Peyer's patch (tissue), 4 donors: Measurements from ENCODE around the gene SHROOM2. TPM values are rescaled to one million over a fixed set of nuclear protein-coding genes. Genes with fewer than 3 reads are reported as not detected.

ENCODE experiments used
- DNase-seq, 3 donors: peaks; one replicate each; pipeline ENCODE4 v3.0.0-alpha.2; 2017 to 2019
- H3K27ac ChIP-seq, 4 donors: fragments of 200-600 bp; sonication (generic); one replicate each; pipeline ENCODE4 v1.5.1; 2016 to 2019
- H3K27me3 ChIP-seq, 2 donors: fragments of 200-600 bp; sonication (generic); one replicate each; pipeline ENCODE4 v1.5.1; 2019
- H3K36me3 ChIP-seq, 3 donors: fragments of 200-600 bp; sonication (generic); one replicate each; pipeline ENCODE4 v1.5.1; 2016 to 2019
- H3K4me1 ChIP-seq, 4 donors: fragments of 200-600 bp; sonication (generic); one replicate each; pipeline ENCODE4 v1.5.1; 2016 to 2019
- H3K4me3 ChIP-seq, 4 donors: fragments of 200-600 bp; sonication (generic); 1 replicate in 3 of 4; 2 replicates in 1 of 4; pipeline ENCODE4 v1.5.1; 2016 to 2019; ENCODE audit warnings: mild to moderate bottlenecking in 1 of 4
- H3K9me3 ChIP-seq, 4 donors: fragments of 200-600 bp; sonication (generic); one replicate each; pipeline ENCODE4 v1.5.1; 2016 to 2019; ENCODE audit warnings: mild to moderate bottlenecking in 1 of 4
- POLR2A ChIP-seq, 2 donors: fragments of 450-650 bp; IDR thresholded peaks; one replicate each; pipeline ENCODE4 v1.5.1; 2017; ENCODE audit warnings: antibody characterized with exemption in 2 of 2, mild to moderate bottlenecking in 2 of 2, moderate library complexity in 2 of 2
- total RNA-seq, 4 donors: library from RNA; depleted of rRNA; stranded (reverse); fragments of >200 nt; gene quantifications; one replicate each; pipeline ENCODE4 v1.1.0, GENCODE V29; 2016
- TF ChIP-seq, protein P1 (sequence below), 6 experiments: fragments of 450-650 bp in 4 of 6; fragments of 200-600 bp in 2 of 6; sonication (generic) in 1 of 6; IDR thresholded peaks; one replicate each; pipeline ENCODE4 v1.5.1; 2017 to 2019; ENCODE audit warnings: antibody characterized with exemption in 6 of 6, mild to moderate bottlenecking in 3 of 6, moderate library complexity in 1 of 6

Gene SHROOM2
- total RNA-seq, 4 donors from 2014 or later = 1.8 to 7.4 (median 3.3) TPM

DNA sequence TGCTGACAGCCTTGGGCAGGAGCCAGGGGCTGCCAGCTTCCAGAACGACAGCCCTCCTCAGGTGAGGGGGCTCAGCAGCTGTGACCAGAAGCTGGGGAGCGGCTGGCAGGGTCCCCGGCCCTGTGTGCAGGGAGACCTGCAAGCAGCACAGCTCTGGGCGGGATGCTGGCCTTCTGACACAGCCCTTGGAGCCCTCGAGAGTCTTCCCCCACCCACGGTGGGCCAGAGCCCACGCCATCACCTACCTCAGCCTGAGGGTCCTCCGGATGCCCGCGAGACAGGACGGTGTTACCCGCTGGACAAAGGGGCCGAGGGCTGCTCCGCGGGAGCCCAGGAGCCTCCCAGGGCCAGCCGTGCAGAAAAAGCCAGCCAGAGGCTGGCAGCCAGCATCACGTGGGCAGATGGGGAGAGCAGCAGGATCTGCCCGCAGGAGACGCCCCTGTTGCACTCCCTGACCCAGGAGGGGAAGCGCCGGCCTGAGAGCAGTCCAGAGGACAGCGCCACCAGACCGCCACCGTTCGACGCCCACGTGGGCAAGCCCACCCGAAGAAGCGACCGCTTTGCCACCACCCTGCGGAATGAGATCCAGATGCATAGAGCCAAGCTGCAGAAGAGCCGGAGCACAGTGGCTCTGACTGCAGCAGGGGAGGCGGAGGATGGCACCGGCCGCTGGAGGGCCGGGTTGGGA lies 109.1 kb downstream of the SHROOM2 start:
- Histone ChIP-seq H3K4me3 (no peak overlapping the region), H3K36me3 (no peaks in the 10 kb centered on the region), H3K9me3 (no peaks in the 10 kb centered on the region), H3K27me3 (no peaks in the 10 kb centered on the region), H3K27ac (no peak overlapping the region), H3K4me1 (no peaks in the 10 kb centered on the region)
- DNase-seq = no peak
- TF ChIP-seq POLR2A (IDR thresholded peaks at IDR 0.05) = no peak
- TF ChIP-seq, protein P1, sequence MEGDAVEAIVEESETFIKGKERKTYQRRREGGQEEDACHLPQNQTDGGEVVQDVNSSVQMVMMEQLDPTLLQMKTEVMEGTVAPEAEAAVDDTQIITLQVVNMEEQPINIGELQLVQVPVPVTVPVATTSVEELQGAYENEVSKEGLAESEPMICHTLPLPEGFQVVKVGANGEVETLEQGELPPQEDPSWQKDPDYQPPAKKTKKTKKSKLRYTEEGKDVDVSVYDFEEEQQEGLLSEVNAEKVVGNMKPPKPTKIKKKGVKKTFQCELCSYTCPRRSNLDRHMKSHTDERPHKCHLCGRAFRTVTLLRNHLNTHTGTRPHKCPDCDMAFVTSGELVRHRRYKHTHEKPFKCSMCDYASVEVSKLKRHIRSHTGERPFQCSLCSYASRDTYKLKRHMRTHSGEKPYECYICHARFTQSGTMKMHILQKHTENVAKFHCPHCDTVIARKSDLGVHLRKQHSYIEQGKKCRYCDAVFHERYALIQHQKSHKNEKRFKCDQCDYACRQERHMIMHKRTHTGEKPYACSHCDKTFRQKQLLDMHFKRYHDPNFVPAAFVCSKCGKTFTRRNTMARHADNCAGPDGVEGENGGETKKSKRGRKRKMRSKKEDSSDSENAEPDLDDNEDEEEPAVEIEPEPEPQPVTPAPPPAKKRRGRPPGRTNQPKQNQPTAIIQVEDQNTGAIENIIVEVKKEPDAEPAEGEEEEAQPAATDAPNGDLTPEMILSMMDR (IDR thresholded peaks at IDR 0.05) = no peak

DNA sequence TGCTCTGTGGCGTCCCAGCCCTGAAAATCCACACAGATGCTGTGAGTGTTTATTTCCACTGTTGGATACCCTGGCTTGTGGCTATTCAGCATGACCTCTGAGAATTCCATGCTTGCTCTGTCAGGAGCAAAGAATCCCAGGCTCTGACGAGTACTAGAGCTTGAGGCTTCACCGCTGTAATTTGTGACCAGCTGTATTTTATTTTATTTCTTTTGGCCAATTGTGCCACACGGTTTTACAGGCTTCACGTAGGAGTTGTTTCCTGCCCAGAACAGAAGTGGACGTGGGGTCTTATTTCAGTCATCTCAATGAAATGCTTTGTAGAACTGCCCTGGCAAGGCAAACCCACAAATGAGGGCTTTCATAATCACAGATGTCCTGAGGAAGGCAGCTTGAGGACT lies 111.5 kb downstream of the SHROOM2 start:
- no peak for DNase-seq
- no peaks in the 10 kb centered on the region for H3K9me3 ChIP-seq
- H3K36me3 ChIP-seq = no peaks in the 10 kb centered on the region
- no peak overlapping the region for H3K27ac ChIP-seq
- H3K27me3 ChIP-seq = no peaks in the 10 kb centered on the region
- TF ChIP-seq, protein P1 (IDR thresholded peaks at IDR 0.05) = no peak
- TF ChIP-seq POLR2A (IDR thresholded peaks at IDR 0.05) = no peak
- H3K4me1 ChIP-seq = no peaks in the 10 kb centered on the region
- no peak overlapping the region for H3K4me3 ChIP-seq

DNA sequence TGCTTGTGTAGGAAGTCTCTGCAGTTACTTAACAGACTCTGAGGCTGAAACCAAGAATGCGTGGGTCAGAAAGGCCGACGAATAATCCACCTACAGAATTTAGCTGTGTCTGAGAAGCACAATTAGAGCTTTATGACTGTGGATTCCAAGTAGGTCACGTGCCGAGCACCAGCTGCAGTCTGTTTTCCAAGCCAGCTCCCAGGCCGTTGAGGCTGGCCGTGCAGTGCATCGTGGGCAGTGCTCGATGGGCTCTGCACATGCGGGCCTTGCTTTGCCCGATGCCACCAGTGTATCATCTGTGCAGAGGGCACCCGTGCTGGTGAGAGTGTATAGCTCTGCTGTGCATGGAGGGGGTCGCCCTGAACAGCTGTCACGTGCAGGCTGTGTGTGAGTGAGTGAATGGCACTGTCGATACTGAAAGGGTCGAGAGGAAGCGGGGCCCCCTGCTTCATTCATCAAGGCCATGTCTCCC lies 113.4 kb downstream of the SHROOM2 start:
- Histone ChIP-seq H3K27ac (no peak overlapping the region), H3K36me3 (no peaks in the 10 kb centered on the region), H3K4me3 (no peak overlapping the region), H3K4me1 (no peaks in the 10 kb centered on the region), H3K27me3 (no peaks in the 10 kb centered on the region), H3K9me3 (no peaks in the 10 kb centered on the region)
- DNase-seq = no peak
- TF ChIP-seq POLR2A (IDR thresholded peaks at IDR 0.05) = no peak
- TF ChIP-seq, protein P1 (IDR thresholded peaks at IDR 0.05) = no peak

DNA sequence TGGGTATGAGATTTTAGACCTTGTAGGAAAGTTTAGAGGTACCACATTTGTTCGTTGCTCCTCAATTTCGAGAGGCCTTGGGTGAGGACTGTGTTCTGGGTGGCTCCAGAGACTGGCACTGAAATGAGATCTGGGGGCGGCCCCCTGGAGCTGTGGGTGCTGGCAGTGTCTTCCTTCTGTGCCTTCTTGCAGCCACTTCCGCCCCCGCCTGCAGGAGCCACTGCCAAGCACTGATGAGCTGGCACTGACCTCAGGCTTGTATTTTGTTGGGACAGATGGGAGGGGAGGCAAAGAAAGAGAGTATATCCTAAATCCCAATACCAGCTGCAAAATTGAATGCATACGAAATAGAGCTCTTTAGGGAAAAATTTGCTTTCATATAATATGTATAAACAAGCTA lies 116.4 kb downstream of the SHROOM2 start:
- Histone ChIP-seq H3K4me3 (no peak overlapping the region), H3K9me3 (no peaks in the 10 kb centered on the region), H3K27me3 (no peaks in the 10 kb centered on the region), H3K36me3 (no peaks in the 10 kb centered on the region), H3K27ac (no peak overlapping the region), H3K4me1 (no peaks in the 10 kb centered on the region)
- TF ChIP-seq, protein P1 (IDR thresholded peaks at IDR 0.05) = no peak
- no peak for TF ChIP-seq POLR2A (IDR thresholded peaks at IDR 0.05)
- no peak for DNase-seq

DNA sequence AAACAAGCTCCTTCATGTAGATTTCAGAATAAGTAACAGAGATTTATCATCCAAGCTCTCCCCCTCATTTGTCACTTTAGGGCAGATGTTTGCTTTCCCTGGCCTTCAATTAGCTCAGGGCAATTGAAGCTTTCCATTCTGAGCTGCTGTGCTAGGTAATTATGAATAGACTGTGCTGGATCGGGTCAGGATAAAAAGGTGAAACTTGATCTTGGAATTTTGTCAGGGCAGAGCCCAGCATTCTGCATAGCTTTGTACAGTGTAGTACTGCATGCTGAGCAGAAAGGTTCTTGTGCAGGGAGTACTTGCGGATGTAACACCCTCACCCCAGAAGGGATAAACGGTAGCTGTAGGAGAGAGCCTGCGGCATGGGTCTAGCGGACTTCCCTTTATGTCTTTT lies 116.9 kb downstream of the SHROOM2 start:
- Histone ChIP-seq H3K27ac (no peak overlapping the region), H3K36me3 (no peaks in the 10 kb centered on the region), H3K9me3 (no peaks in the 10 kb centered on the region), H3K27me3 (no peaks in the 10 kb centered on the region), H3K4me1 (no peaks in the 10 kb centered on the region), H3K4me3 (no peak overlapping the region)
- TF ChIP-seq, protein P1 (IDR thresholded peaks at IDR 0.05) = no peak
- no peak for TF ChIP-seq POLR2A (IDR thresholded peaks at IDR 0.05)
- no peak for DNase-seq
